ENCODE measurements around the gene PIEZO1. TPM values are rescaled to one million over a fixed set of nuclear protein-coding genes. Genes with fewer than 3 reads are reported as not detected.

The PIEZO1 gene
- total and polyA plus RNA-seq, 9 of the 15 experiments (the other 6 are each of a cell fraction or from before 2014, with no cell fraction given): 3.6 to 432 (median 131) TPM

- TF ChIP-seq ID3 (CRISPR knock-in tag; IDR thresholded peaks at IDR 0.05) (no peak), ID3 (tag; IDR thresholded peaks at IDR 0.05) (no peak), ZNF584 (CRISPR knock-in tag; IDR thresholded peaks at IDR 0.05; ENCODE audit: low read depth) (no peak), SNRNP70 (optimal IDR thresholded peaks at IDR 0.05; ENCODE audit: low read depth, low read length) (no peak), SAFB (IDR thresholded peaks at IDR 0.05; ENCODE audit: borderline replicate concordance, low read depth, low read length) (peak; percentile 65; the same call in 1 of the 2 replicates), LARP7 (IDR thresholded peaks at IDR 0.05) (no peak), ZNF224 (CRISPR knock-in tag; IDR thresholded peaks at IDR 0.05) (no peak), ZMIZ1 (IDR thresholded peaks at IDR 0.05; ENCODE audit: low read depth in 2 of 2, low read length in 2 of 2) (no peak), ZNF830 (CRISPR knock-in tag; IDR thresholded peaks at IDR 0.05) (0 out of 2 replicates have a peak, but pooled peaks have one; percentile 12), U2AF1 (optimal IDR thresholded peaks at IDR 0.05; ENCODE audit: low read depth, low read length) (peak; percentile 64), ZNF175 (CRISPR knock-in tag; IDR thresholded peaks at IDR 0.05; ENCODE audit: low read depth) (no peak; the same call in 1 of the 2 replicates), JUNB (CRISPR knock-in tag; conservative IDR thresholded peaks at IDR 0.05) (no peak), HNRNPUL1 (IDR thresholded peaks at IDR 0.05; ENCODE audit: low read length) (no peak), CBX3 (IDR thresholded peaks at IDR 0.05; ENCODE audit: borderline replicate concordance in 1 of 2, low read length in 2 of 2) (peak in 1 of 2 experiments; percentile 80; a peak in 1 of 3 replicates), PRMT5 (CRISPR knock-in tag; IDR thresholded peaks at IDR 0.05) (no peak), HSF4 (CRISPR knock-in tag; IDR thresholded peaks at IDR 0.05; ENCODE audit: borderline replicate concordance) (no peak), OTX1 (CRISPR knock-in tag; IDR thresholded peaks at IDR 0.05) (no peak), ZNF592 (IDR thresholded peaks at IDR 0.05) (peak; percentile 98), CTBP1 (IDR thresholded peaks at IDR 0.05; ENCODE audit: borderline replicate concordance) (peak; percentile 86), POLR2AphosphoS5 (IDR thresholded peaks at IDR 0.05; ENCODE audit: control insufficient read depth, insufficient read depth, low read depth, low read length) (peak; percentile 36; the same call in 1 of the 2 replicates)
These were observed 47.5 kb downstream of the PIEZO1 start (continued) for GRCh38 chr16:88737298-88738150.
